ENCODE data around the gene PAPPA2. TPM values are rescaled to one million over a fixed set of nuclear protein-coding genes. Genes with fewer than 3 reads are reported as not detected.

Gene PAPPA2
- total RNA-seq, 1 donor from 2014 or later = 0.25 TPM

GRCh38 chr1:176794897-176795508 lies 332.0 kb downstream of the PAPPA2 start:
- Mint-ChIP-seq H3K4me1 (no peaks in the 10 kb centered on the region), H3K27ac (no peak overlapping the region), H3K4me3 (no peak overlapping the region), H3K9me3 (no peaks in the 10 kb centered on the region), H3K27me3 (ENCODE audit: low read depth) (peaks cover 2% of the 10 kb centered on the region), H3K36me3 (no peaks in the 10 kb centered on the region)
- DNase-seq (ENCODE audit: low spot score in 2 of 2, unreplicated experiment in 2 of 2) = no peak
- TF ChIP-seq CTCF (IDR thresholded peaks at IDR 0.05; ENCODE audit: unreplicated experiment) = no peak

GRCh38 chr1:176795929-176796328 lies 333.0 kb downstream of the PAPPA2 start:
- Mint-ChIP-seq H3K9me3 (no peaks in the 10 kb centered on the region), H3K36me3 (no peaks in the 10 kb centered on the region), H3K4me3 (no peak overlapping the region), H3K27ac (no peak overlapping the region), H3K27me3 (ENCODE audit: low read depth) (peaks cover 2% of the 10 kb centered on the region), H3K4me1 (no peaks in the 10 kb centered on the region)
- TF ChIP-seq CTCF (IDR thresholded peaks at IDR 0.05; ENCODE audit: unreplicated experiment) = no peak
- DNase-seq (ENCODE audit: low spot score in 2 of 2, unreplicated experiment in 2 of 2) = no peak

- Mint-ChIP-seq H3K4me3 (no peak overlapping the region), H3K4me1 (peaks cover 3% of the 10 kb centered on the region), H3K27ac (no peak overlapping the region), H3K9me3 (no peaks in the 10 kb centered on the region), H3K36me3 (no peaks in the 10 kb centered on the region), H3K27me3 (ENCODE audit: low read depth) (peaks cover 2% of the 10 kb centered on the region)
- no peak for DNase-seq (ENCODE audit: low spot score in 2 of 2, unreplicated experiment in 2 of 2)
- no peak for TF ChIP-seq CTCF (IDR thresholded peaks at IDR 0.05; ENCODE audit: unreplicated experiment)
These were observed 333.6 kb downstream of the PAPPA2 start for GRCh38 chr1:176796583-176796982.

GRCh38 chr1:176799327-176799726 lies 336.4 kb downstream of the PAPPA2 start:
- DNase-seq (ENCODE audit: low spot score in 2 of 2, unreplicated experiment in 2 of 2) = no peak
- TF ChIP-seq CTCF (IDR thresholded peaks at IDR 0.05; ENCODE audit: unreplicated experiment) = no peak
- Mint-ChIP-seq H3K4me3 (no peak overlapping the region), H3K27me3 (ENCODE audit: low read depth) (peaks cover 5% of the 10 kb centered on the region), H3K27ac (no peak overlapping the region), H3K9me3 (no peaks in the 10 kb centered on the region), H3K36me3 (no peaks in the 10 kb centered on the region), H3K4me1 (peaks cover 4% of the 10 kb centered on the region)

- Mint-ChIP-seq H3K36me3 (no peaks in the 10 kb centered on the region), H3K4me1 (peaks cover 4% of the 10 kb centered on the region), H3K9me3 (no peaks in the 10 kb centered on the region), H3K27ac (no peak overlapping the region), H3K4me3 (no peak overlapping the region), H3K27me3 (ENCODE audit: low read depth) (peaks cover 6% of the 10 kb centered on the region)
- no peak for TF ChIP-seq CTCF (IDR thresholded peaks at IDR 0.05; ENCODE audit: unreplicated experiment)
- no peak for DNase-seq (ENCODE audit: low spot score in 2 of 2, unreplicated experiment in 2 of 2)
These were observed 338.1 kb downstream of the PAPPA2 start for GRCh38 chr1:176800978-176801513.

All from mesothelial cell of epicardium (in vitro differentiated cells).